NCI-H82 treated with DMSO at 0.1 percent for 48 hours (cell line): ENCODE measurements around the gene GNAI3.
A peak's percentile ranks its signal among the peaks of the same experiment; 100 is the strongest.

Experiments
- DNase-seq: peaks from one replicate; lab custom pipeline; 2025; ENCODE audit not compliant: unreplicated experiment; lab: John Stamatoyannopoulos, UW

GNAI3 gene

GRCh38 chr1:109548321-109549267 is at the start of gene GNAI3:
Gene GNAI3, plus strand, starts transcription at chr1:109548615. Its CDS starts 106 bp downstream, at chr1:109548721.
- peak; percentile 86 for DNase-seq

GRCh38 chr1:109499081-109499480 is 49.3 kb upstream of the GNAI3 start:
- no peak for DNase-seq

- DNase-seq, result peak; percentile 19
Observed at GRCh38 chr1:109499661-109500536, 48.5 kb upstream of the GNAI3 start.

GRCh38 chr1:109500941-109501381 is 47.5 kb upstream of the GNAI3 start:
- DNase-seq, result no peak

GRCh38 chr1:109501644-109502363 is 46.6 kb upstream of the GNAI3 start:
- DNase-seq, result no peak

GRCh38 chr1:109502364-109502851 is 46.0 kb upstream of the GNAI3 start:
- no peak for DNase-seq

- no peak for DNase-seq
Observed at GRCh38 chr1:109503935-109504334, 44.5 kb upstream of the GNAI3 start.

- no peak for DNase-seq
Observed at GRCh38 chr1:109504974-109505373, 43.4 kb upstream of the GNAI3 start.

- no peak for DNase-seq
Observed at GRCh38 chr1:109508001-109508872, 40.2 kb upstream of the GNAI3 start.

GRCh38 chr1:109508873-109509175 is 39.6 kb upstream of the GNAI3 start:
- DNase-seq, result no peak

GRCh38 chr1:109509176-109510134 is 39.0 kb upstream of the GNAI3 start, which contains the start of gene AMIGO1:
Gene AMIGO1, minus strand, starts transcription at chr1:109509727. Its CDS starts 815 bp downstream, at chr1:109508912.
- DNase-seq, result no peak

- no peak for DNase-seq
Observed at GRCh38 chr1:109513110-109513710, 35.2 kb upstream of the GNAI3 start.

GRCh38 chr1:109514846-109515245 is 33.6 kb upstream of the GNAI3 start:
- no peak for DNase-seq

- DNase-seq, result no peak
Observed at GRCh38 chr1:109516872-109517271, 31.5 kb upstream of the GNAI3 start.

GRCh38 chr1:109517337-109517736 is 31.1 kb upstream of the GNAI3 start:
- DNase-seq, result no peak

- no peak for DNase-seq
Observed at GRCh38 chr1:109521002-109521951, 27.1 kb upstream of the GNAI3 start.

- DNase-seq, result no peak
Observed at GRCh38 chr1:109522026-109522425, 26.4 kb upstream of the GNAI3 start.
